HG02840 (cell line): ENCODE data around the gene CCDC57.
"Not testable (repeated sequence)": the region's sequence is repeated elsewhere in the genome, so short reads cannot be mapped to it uniquely, and the experiment has no call there.

Experiments used
- ATAC-seq: cut with Tn5 transposase; IDR thresholded peaks from one replicate; pipeline ENCODE4 v1.9.1; 2021; ENCODE audit warnings: mild to moderate bottlenecking, moderate library complexity, moderate number of reproducible peaks; ENCODE audit not compliant: unreplicated experiment, low FRiP score

Gene CCDC57

DNA sequence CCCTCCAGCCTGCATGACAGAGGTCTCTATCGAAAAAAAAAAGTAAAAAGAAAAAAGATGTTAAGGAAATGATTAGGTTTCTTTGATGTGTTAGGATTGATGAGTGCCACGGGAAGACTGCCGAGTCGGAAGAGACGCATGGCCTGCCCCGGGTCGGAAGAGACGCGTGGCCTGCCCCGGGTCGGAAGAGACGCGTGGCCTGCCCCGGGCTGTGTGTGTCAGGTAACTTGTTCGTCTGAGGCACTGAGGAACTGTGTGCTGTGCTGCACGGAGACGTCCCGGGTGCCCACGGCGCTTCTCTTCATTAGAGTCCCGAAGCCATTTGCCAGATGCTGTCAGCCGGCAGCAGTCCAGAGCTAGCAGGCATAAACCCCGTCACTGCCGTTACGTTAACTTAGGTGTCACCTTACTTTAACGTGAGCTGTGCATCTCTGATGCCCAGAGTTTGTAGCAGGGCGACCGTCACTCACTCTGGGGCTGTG is 74.1 kb downstream of the CCDC57 start:
- ATAC-seq, result no peak

GRCh38 chr17:82134101-82134500 is 78.5 kb downstream of the CCDC57 start:
- ATAC-seq, result no peak

GRCh38 chr17:82133166-82133953 is 79.3 kb downstream of the CCDC57 start:
- not testable (repeated sequence) for ATAC-seq

- ATAC-seq, result no peak
Observed at GRCh38 chr17:82129095-82129494, 83.5 kb downstream of the CCDC57 start.

GRCh38 chr17:82128287-82128686 is 84.4 kb downstream of the CCDC57 start:
- ATAC-seq, result no peak

DNA sequence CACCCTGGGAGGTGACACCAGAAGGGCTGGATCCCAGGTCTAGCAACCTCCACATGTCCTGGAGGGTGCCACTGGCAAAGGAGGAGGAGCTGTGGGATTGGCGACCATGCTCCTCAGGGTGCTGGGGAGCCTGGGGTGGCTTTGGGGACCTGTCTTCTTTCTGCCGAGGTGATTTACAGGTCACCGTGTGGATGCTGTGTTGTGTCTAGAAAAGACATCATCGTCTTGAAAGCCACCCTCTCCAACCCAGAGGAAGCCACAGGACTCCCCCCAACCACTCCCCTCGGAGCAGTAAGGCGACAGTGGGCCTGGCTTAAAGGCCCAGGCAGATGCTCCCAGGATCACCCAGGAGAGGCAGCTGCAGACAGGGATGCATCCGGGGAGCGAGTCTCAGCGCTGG is 84.9 kb downstream of the CCDC57 start:
- ATAC-seq, result no peak

DNA sequence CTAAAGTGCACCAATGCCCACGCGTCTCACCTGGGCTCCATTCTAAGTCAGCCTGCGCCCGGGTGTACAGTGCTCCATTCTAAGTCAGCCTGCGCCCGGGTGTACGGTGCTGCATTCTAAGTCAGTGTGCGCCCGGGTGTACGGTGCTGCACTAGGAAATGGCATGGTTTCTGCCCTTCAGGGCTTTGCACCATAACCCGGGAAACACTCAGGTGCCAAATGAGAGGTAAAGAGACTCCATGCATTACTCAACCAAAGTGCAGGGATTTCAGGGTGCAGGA is 85.4 kb downstream of the CCDC57 start:
- no peak for ATAC-seq

- ATAC-seq, result no peak
Observed at GRCh38 chr17:82126556-82127314, 85.9 kb downstream of the CCDC57 start.

DNA sequence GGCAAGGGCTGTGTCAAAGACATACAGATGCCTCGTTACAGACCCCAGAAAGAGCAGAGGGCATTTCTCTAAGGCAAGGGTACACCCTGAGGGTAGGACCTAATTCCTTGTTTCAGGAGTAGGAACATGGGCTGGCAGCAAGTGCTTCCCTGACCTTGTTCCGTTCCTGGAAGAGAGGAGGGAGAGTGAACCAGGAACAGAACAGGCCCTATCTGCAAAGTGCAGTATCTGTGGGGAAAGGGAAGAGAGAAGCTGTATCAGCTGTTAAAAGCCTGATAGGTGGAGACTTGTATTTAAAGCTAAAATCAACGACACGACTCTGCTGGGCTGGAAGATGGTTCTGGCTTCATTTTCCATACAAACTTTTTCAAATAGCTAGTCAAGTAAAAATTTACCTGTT is 88.5 kb downstream of the CCDC57 start:
- ATAC-seq, result no peak

DNA sequence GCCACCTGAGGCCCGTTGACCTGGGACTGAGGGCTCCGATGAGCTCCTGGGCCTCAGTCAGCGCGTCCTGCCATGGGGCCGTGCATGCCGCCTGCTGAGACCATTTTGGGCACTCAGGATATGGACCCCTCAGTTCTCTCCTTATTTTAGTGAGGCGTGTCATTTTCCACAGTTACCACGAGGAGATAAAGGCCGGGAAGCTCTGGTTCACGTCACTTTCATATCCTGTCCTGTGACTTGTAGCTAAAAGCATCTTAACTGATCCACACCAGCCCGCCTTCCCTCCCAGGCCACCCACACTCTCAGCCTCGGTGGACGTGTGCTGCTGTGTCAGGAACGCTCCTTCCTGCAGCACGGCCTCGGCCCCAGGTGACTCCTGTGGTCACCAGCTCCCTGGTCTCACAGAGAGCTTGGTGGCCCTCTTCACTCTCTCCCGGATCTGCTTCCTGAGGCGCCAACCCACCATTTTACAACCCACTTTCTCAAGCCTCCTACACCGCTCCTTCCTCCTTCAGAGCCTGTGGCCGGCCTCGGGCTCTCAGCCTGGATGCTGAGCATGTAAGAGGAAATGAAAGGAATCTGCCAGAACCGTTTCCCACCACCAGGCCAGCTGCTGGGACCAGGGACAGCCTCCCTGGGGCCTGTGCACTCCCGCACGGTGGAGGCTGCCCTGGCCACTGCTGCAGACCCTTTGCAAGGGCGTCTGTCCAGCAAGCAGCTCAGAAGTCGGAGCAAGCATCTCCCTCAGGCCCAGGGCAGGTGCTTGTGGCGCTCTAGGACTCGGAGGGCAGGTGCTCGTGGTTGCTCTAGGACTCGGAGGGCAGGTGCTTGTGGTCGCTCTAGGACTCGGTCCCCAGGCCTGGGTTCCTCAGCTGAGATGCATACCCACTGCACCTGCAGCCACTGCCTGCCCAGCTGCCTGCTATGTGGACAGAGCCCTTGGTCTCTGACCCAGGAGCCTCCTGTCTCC is 90.7 kb downstream of the CCDC57 start:
- no peak for ATAC-seq

GRCh38 chr17:82121246-82121645 is 91.4 kb downstream of the CCDC57 start:
- ATAC-seq, result no peak

DNA sequence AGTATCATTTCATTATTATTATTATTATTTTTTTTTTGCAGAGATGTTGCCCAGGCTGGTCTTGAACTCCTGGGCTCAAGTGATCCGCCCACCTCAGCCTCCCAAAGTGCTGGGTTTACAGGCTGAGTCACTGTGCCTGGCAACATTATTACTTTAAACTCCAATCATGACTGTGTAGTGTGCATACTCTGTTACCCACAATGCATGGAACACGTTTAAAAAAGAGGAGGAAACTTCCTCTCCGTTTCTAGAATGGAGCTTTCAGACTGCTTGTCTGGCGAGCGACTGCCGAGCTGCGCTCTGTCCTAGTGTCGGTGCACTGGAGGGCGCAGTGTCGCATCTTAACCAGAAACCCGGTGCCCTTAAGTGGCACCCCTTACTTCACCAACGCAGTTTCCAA is 92.5 kb downstream of the CCDC57 start:
- ATAC-seq, result no peak

- no peak for ATAC-seq
Observed at GRCh38 chr17:82118815-82119380, 93.7 kb downstream of the CCDC57 start.

GRCh38 chr17:82118168-82118814 is 94.4 kb downstream of the CCDC57 start:
- ATAC-seq, result no peak

- ATAC-seq, result no peak
Observed at GRCh38 chr17:82117139-82118090, 95.2 kb downstream of the CCDC57 start.

DNA sequence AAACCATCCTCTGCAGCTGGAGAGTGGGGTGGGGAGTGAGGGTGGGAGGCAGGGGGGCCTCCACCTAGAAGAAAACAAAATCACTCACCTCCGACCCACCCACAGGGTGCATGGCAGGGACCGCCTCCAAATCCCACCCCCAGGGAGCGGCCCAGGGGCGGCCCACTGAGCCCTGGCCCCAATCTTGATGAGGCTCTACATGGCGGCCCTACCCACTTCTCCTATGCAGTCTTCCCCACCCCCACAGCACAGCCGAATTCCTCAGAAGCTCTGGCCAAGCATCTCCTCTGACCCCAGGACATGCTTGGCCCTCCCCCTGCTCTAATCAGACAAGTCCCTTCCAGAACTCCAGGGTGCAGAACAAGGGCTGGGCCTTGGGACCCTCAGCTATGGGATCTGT is 96.4 kb downstream of the CCDC57 start:
- ATAC-seq, result no peak

- ATAC-seq, result no peak
Observed at GRCh38 chr17:82114872-82115271, 97.8 kb downstream of the CCDC57 start.

DNA sequence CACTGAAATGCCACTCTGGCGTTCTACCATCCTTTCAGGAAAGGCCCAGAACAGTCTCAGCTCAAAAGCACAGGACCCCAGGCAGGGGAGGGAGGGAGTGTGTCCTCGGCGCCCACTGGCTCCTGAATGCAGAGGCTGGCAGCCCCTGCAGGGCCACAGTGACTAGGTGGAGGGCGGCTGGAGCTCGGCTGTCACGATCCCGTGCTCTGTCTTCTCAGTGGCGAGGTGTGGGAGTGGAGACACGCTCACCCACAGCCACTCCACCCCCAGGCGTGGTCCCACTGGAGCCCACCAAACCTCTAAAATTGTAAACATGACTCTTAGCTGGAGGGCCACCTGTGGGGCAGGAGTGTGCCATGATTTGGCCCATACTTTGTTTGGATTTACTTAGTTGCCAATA is 98.2 kb downstream of the CCDC57 start:
- ATAC-seq, result no peak

DNA sequence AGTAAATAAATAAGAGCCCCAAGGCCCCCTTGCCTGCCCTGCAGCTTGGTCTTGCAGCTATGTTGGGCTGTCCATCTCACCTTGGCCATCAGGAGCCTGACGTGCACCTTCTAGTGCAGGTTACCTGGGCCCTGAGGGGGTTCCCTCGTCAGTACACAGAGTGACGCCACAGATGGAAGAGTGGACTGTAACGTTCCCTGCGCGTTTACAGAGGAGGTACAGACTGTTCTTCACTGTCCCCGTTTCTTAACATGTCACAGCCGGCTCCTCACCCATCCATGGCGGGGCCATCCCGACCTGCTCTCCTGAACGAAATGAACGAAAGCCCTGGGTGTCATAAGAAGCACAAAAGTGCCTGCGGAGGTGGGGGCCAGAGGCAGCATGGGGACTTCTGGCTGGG is 98.7 kb downstream of the CCDC57 start:
- no peak for ATAC-seq
